GM12801 (cell line): ENCODE measurements around the gene ZNF335.

Experiments used
- CTCF ChIP-seq: IDR thresholded peaks from one replicate; pipeline ENCODE4 v1.5.1; 2011; ENCODE audit warnings: control low read depth; ENCODE audit not compliant: insufficient read length; ENCODE audit errors: extremely low read depth

The ZNF335 gene

GRCh38 chr20:45949542-45950329, 22.3 kb downstream of the ZNF335 start:
- TF ChIP-seq CTCF, result no peak

- no peak for TF ChIP-seq CTCF
These were observed 23.1 kb downstream of the ZNF335 start for GRCh38 chr20:45948742-45949541.

- TF ChIP-seq CTCF, result no peak
These were observed 23.7 kb downstream of the ZNF335 start for GRCh38 chr20:45948261-45948733.

- TF ChIP-seq CTCF, result no peak
These were observed 24.7 kb downstream of the ZNF335 start for GRCh38 chr20:45947110-45947866.

GRCh38 chr20:45946149-45946970, 25.6 kb downstream of the ZNF335 start:
- TF ChIP-seq CTCF, result no peak

- TF ChIP-seq CTCF, result no peak
These were observed 26.3 kb downstream of the ZNF335 start for GRCh38 chr20:45945678-45946148.
